Aorta (tissue), 5 donors: Measurements from ENCODE around the gene SART3. TPM values are rescaled to one million over a fixed set of nuclear protein-coding genes. Genes with fewer than 3 reads are reported as not detected.

Experiments
- ATAC-seq: fragments of 200-7000 bp; cut with Tn5 transposase; one replicate; pipeline ENCODE4 v1.9.1; 2022; ENCODE audit warnings: moderate library complexity; ENCODE audit not compliant: low FRiP score
- DNase-seq, 2 donors: peaks; one replicate each; pipeline ENCODE4 v3.0.0-alpha.2; 2020
- H3K27ac ChIP-seq, 2 donors: one replicate each; pipeline ENCODE4 v1.5.1; 2013; ENCODE audit warnings: low read length in 2 of 2, mild to moderate bottlenecking in 2 of 2, moderate library complexity in 2 of 2, control low read depth in 1 of 2, inconsistent platforms in 1 of 2, low read depth in 1 of 2
- H3K27me3 ChIP-seq, 2 donors: one replicate each; pipeline ENCODE4 v1.6.1; 2013; ENCODE audit warnings: control low read depth in 1 of 2, low read length in 1 of 2, mild to moderate bottlenecking in 1 of 2, moderate library complexity in 1 of 2; ENCODE audit not compliant: insufficient read depth in 2 of 2, control insufficient read depth in 1 of 2
- H3K36me3 ChIP-seq, 2 donors: one replicate each; pipeline ENCODE4 v1.6.1; 2013; ENCODE audit warnings: control low read depth in 1 of 2, low read length in 1 of 2, mild to moderate bottlenecking in 1 of 2; ENCODE audit not compliant: insufficient read depth in 2 of 2, control insufficient read depth in 1 of 2
- H3K4me1 ChIP-seq, 2 donors: one replicate each; pipeline ENCODE4 v1.6.1; 2013; ENCODE audit warnings: low read length in 2 of 2, control low read depth in 1 of 2, mild to moderate bottlenecking in 1 of 2, moderate library complexity in 1 of 2; ENCODE audit not compliant: insufficient read depth in 2 of 2, control insufficient read depth in 1 of 2
- H3K4me3 ChIP-seq, 2 donors: one replicate each; pipeline ENCODE4 v1.5.1; 2013; ENCODE audit warnings: low read length in 2 of 2, control low read depth in 1 of 2, mild to moderate bottlenecking in 1 of 2
- H3K9me3 ChIP-seq: one replicate; pipeline ENCODE4 v1.6.1; 2013; ENCODE audit warnings: mild to moderate bottlenecking, low read length; ENCODE audit not compliant: control insufficient read depth
- WGBS, 2 donors: extraction: QIAGEN DNeasy Blood & Tissue Kit; methylation state at CpG; one replicate each; pipeline ENCODE4 v1.1.7; 2013; 5-methylcytosine and 5-hydroxymethylcytosine counted together
- intact Hi-C, 2 donors: fragments of 100-400 bp; cut with DNase I; formaldehyde crosslinking; loops; one replicate each; pipeline versions ENCODE4 v1.14.2 to v1.15.0; 2022
- polyA plus RNA-seq, 2 donors: library from polyadenylated mRNA; stranded (reverse); fragments of 200-250 nt; gene quantifications; one replicate each; pipeline ENCODE4 v1.2.3, GENCODE V29; 2013
- total RNA-seq, 2 donors: library from RNA; stranded (reverse); fragmentation: NEBNext Ultra II Directional; extraction: Animal tissue kit (Norgen Biotek cat#: 25700); gene quantifications; one replicate each; pipeline ENCODE4 v1.2.1, GENCODE V29; 2021
- donor health status: healthy with polysubstance abuse.
- donor health status: Bipolar disorder and iron deficiency.
- donor health status: DM: no; HTN: no; CAD: no.
- donor health status: DM: no; HTN: no; CAD: no.
- donor health status: DM: yes; HTN: yes; CAD: no.

SART3 gene
- total and polyA plus RNA-seq, 4 donors = 11.5 to 51.3 (median 35.0) TPM

DNA sequence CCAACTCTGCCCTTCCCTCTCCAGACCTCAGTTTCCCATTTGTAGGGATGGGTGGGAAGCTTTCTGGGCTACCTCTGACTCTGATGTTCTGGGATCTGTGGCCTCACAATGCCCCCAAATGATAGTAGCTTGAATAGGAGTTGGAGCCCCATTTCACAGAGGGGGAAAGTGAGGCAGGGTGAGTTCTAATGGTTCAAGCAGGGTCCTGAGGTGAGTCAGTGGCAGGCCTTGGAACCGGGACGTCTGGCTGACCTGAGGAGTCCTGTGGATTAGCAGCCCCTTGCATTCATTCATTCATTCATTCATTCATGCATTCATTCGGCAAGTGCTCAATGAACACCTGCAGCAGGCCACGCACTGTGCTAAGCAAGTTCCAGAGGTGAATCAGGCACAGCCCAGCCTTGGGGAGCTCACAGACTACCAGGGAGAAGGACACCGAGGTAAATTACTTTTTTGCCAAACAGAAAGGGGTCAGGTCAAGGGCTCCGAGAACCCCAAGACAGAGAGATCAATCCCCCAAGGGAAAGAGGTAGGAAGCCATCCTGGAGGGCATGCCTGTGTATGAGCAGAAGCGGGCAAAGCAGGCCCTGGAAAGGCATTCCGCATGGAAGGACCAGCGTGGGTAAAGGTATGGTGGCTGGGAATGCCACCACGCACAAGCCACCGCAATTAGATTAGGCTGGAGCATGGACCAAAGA is 37.7 kb upstream of the SART3 start:
- DNase-seq = no peak
- intact Hi-C loops = no loop called here
- no peaks in the 10 kb centered on the region for H3K27me3 ChIP-seq
- no peak overlapping the region for H3K27ac ChIP-seq
- no peaks in the 10 kb centered on the region for H3K36me3 ChIP-seq
- H3K4me1 ChIP-seq = no peaks in the 10 kb centered on the region
- ATAC-seq = no peak
- H3K4me3 ChIP-seq = no peak overlapping the region
- 90% methylated on average over 11 of the region's 11 CpGs for WGBS, 2 donors
- H3K9me3 ChIP-seq = no peaks in the 10 kb centered on the region

DNA sequence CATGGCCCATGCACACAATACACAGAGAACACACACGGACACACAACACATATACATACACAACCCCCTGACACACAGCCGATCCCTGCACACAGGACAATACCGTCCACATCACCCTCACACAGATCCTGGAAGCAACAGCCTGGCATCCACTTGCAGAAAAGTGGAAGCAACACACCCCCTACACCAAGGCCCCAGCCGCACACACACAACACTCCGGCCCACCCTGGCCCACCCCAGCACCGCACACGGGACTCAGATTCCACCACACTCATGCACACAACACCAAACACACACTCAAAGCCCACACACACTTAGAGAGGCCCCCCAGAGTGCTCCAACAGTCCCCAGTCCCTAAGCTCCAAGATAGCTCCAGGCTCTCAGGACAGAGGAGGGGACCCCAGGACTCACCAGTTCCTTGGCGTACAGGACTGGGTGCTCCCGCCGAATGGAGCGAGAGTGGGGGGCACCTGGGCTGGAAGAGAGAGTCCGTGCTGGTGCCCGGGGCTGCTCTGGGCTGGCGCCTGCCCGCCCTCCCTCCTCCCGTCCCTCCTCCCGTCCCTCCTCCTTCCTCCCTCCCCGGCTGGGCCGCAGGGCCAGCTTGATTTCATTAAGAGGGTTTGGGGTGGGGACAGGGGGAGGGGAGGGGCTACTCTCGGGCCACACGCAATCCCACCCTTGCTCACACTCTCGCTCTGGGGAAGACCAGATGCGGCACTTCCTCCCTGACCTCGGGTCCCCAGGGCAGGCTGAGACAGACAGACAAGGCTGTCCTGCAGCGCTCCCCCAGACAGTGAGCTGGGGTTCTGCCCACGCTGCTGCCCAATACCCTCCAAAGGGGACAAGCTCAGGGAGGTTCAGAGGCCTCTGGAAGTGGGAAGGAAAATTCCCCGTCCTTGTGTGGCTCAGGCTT is 36.8 kb upstream of the SART3 start, which contains the start of gene TMEM119:
Gene TMEM119, minus strand, starts transcription at position 526 of the 913 bp plus-strand sequence. CDS start 5,701 bp downstream, outside the sequence.
- intact Hi-C loops = no loop called here
- ATAC-seq (peak; percentile 56), DNase-seq (no peak)
- no peaks in the 10 kb centered on the region for H3K27me3 ChIP-seq
- 33 to 38% methylated on average over 25 to 27 of the region's 27 CpGs for WGBS, 2 donors
- no peaks in the 10 kb centered on the region for H3K4me1 ChIP-seq
- H3K4me3 ChIP-seq = no peak within 1 kb of the TSS
- H3K36me3 ChIP-seq = no peaks in the 10 kb centered on the region
- no peak within 1 kb of the TSS for H3K27ac ChIP-seq
- H3K9me3 ChIP-seq = no peaks in the 10 kb centered on the region

DNA sequence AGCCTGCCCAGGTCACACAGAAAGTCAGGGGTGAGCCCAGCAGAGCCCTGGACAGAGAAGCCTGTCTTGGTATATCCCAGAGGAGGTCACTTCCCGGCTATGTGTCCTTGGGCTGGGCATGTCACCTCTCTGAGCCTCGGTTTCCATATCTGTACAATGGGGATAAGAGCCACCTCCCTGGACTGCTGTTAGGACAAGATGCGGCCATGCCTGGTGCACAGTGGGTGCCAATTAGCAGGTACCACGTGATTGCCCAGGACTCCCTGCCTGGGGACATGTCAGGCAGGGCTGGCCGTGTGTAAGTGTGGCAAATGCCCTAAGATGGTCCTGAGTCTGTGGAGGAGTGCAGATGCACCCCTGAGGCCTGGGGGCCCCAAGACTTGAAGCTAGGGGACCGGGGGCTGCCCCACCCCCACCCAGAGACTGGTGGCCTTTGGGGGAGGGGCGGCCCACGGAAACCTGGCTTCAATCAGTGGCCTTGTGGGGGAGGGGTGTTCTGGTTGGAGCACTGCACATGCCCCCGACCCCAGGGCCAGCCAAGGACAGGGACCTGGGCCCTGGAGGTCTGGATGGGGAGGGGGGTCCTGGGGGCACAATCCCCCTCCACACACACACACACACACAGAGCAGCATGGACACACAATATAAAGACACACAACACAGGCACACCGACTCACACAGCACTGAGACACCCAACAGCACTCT is 36.0 kb upstream of the SART3 start:
- Histone ChIP-seq H3K27me3 (no peaks in the 10 kb centered on the region), H3K4me3 (no peak overlapping the region), H3K4me1 (no peaks in the 10 kb centered on the region), H3K9me3 (no peaks in the 10 kb centered on the region), H3K36me3 (no peaks in the 10 kb centered on the region), H3K27ac (no peak overlapping the region)
- intact Hi-C loops = no loop called here
- no peak for DNase-seq
- 48 to 63% methylated on average over 9 to 10 of the region's 10 CpGs for WGBS, 2 donors
- ATAC-seq = no peak

DNA sequence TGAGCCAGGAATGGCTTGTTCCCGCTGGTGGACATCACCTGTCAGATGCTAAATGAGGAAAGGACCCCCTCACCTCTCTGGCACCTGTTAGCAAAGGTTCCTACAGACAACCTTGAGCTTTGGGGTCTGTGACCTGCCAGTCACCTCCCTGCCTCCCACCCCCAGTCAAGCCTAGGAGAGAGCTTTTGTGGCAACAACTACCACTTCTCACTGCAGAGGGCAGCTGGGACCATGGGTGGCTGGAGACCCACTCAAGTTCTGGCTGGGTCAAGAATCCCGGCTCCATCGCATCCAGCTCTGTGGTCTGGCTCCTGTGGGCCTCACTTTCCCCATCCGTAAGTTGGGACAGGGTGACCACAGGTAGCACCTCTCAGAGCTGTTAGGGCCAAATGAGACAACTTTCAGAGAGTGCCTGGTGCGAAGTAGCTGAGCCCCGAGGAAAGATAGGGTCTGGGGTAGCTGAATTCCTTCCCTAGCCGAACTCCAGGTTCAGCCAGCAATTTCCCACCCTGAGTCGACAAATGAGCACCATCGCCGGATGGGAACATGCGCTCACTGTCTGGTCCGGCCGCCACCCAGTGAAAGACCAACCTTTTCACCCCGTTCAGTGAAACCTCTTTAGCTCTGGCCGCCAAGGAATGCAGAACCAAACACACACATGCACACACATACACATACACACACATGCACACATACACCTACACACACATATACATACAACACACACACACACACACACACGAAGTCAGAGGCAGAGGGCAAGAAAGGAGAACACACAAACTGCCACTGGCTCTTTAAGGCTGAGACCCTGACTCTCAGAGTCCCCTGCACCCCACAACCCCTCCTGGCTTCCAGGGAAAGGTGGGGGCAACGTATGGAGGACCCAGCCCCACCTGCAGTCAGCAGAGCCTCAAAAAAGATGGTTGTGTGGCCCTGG is 35.0 kb upstream of the SART3 start:
- intact Hi-C loops = no loop called here
- H3K4me3 ChIP-seq = no peak overlapping the region
- no peaks in the 10 kb centered on the region for H3K27me3 ChIP-seq
- no peaks in the 10 kb centered on the region for H3K4me1 ChIP-seq
- ATAC-seq (no peak), DNase-seq (no peak)
- no peaks in the 10 kb centered on the region for H3K9me3 ChIP-seq
- no peak overlapping the region for H3K27ac ChIP-seq
- WGBS, 2 donors = 75 to 78% methylated on average over 17 of the region's 17 CpGs
- no peaks in the 10 kb centered on the region for H3K36me3 ChIP-seq

DNA sequence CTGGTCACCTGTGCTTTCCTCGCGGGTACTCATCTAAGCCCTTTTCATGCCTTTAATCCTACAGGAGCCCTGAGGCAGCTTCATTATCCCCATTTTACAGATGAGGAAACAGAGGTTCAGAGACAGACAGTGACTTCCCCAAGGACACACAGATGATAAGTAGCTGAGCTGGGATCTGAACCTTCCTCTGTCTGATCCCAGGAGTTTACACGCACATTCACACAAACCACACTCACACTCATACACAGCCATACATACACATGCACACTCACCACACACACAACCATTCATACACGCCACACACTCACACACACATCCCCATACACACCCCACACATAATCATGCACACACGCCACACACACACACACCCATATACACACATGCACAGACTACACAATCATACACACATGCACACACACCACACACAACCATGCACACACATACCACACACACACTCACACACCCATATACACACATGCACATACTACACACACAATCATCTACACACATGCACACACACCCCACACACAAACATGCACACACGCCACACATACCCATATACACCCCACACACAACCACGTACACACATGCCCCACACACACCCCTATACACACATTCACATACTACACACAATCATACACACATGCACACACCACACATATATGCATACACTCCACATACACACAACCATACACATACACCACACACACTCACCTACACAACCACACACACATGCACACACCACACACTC is 34.2 kb upstream of the SART3 start:
- Histone ChIP-seq H3K9me3 (no peaks in the 10 kb centered on the region), H3K27me3 (no peaks in the 10 kb centered on the region), H3K27ac (no peak overlapping the region), H3K36me3 (no peaks in the 10 kb centered on the region), H3K4me1 (no peaks in the 10 kb centered on the region), H3K4me3 (no peak overlapping the region)
- ATAC-seq (no peak), DNase-seq (no peak)
- intact Hi-C loops = no loop called here
- WGBS, 2 donors = 95 to 97% methylated on average over 7 of the region's 7 CpGs

DNA sequence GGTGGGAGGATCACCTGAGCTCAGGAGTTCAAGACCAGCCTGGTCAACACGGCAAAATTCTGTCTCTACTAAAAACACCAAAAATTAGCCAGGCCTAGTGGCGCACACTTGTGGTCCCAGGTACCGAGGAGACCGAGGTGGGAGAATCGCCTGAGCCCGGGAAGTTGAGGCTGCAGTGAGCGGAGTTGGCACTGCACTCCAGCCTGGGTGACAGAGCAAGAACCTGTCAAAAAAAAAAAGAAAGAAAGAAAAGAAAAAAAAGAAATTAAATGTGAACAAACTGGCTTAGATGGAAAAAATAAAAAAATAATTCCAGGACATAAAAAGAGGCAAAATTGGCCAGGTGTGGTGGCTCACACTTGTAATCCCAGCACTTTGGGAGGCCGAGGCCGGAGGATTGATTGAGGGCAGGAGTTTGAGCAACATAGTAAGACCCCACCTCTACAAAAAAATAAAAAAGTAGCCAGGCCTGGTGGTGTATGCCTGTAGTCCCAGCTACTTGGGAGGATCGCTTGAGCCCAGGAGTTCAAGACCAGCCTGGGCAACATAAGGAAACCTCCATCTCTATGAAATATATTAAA is 33.4 kb upstream of the SART3 start:
- H3K4me3 ChIP-seq = no peak overlapping the region
- no peak overlapping the region for H3K27ac ChIP-seq
- ATAC-seq (no peak), DNase-seq (no peak)
- H3K9me3 ChIP-seq = no peaks in the 10 kb centered on the region
- intact Hi-C loops = no loop called here
- H3K27me3 ChIP-seq = no peaks in the 10 kb centered on the region
- H3K36me3 ChIP-seq = no peaks in the 10 kb centered on the region
- no peaks in the 10 kb centered on the region for H3K4me1 ChIP-seq
- 96 to 97% methylated on average over 10 of the region's 10 CpGs for WGBS, 2 donors

DNA sequence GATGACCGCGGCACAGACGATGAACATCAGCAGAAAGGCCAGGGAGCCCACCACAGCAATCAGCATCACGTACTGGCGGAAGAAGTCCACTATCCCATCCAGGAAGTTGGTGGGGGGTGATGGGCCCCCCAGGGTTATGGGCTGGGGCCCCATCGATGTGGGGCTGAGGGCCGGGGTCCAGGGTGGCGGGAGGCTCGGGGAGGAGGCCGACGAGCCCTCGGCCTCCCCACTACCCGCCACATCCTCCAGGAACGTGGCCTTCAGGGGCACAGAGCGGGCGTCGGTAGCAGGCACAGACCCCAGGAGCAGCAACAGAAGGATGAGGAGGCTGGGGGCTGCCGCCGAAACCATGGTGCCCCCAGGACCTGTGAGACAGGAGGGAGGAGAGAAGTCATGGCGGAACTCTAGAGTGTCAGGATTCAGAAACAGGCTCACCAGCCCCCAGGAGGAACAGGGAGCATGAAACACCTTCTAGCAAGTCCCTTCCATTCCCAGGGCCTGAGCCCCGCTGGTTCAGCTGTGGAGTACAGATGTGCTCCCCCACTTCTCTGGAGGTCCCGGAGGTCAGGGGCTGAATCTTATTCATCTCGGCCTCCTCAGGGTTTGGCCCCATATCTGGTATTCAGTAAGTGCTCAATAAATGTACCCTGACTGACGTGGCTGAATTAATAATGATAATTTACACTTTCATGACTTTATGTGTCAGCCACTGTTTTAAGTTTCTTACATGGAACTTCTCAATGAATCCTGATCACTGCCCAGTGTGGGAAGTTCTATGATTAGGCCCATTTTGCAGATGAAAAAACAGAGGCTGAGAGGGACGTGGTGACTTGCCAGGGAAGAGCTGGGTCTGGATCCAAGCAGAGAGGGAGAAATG is 31.3 kb upstream of the SART3 start:
- 92 to 95% methylated on average over 25 of the region's 25 CpGs for WGBS, 2 donors
- DNase-seq (no peak), ATAC-seq (no peak)
- Histone ChIP-seq H3K27me3 (no peaks in the 10 kb centered on the region), H3K27ac (no peak overlapping the region), H3K36me3 (no peaks in the 10 kb centered on the region), H3K9me3 (no peaks in the 10 kb centered on the region), H3K4me3 (no peak overlapping the region), H3K4me1 (no peaks in the 10 kb centered on the region)
- intact Hi-C loops = no loop called here
